HepG2 (cell line): ENCODE data around the gene TSTD2. TPM values are rescaled to one million over a fixed set of nuclear protein-coding genes. Genes with fewer than 3 reads are reported as not detected.

Source experiments
- CREB1 ChIP-seq, 2 experiments: fragments of 450-650 bp in 1 of 2; IDR thresholded peaks; 2 replicates each; pipeline ENCODE4 v1.6.1; 2016 to 2017; ENCODE audit warnings: control low read depth in 1 of 2, mild to moderate bottlenecking in 1 of 2, missing compliant biosample characterization in 1 of 2, missing genetic modification characterization in 1 of 2
- HNF4G ChIP-seq, 2 experiments: sonication (generic) in 1 of 2; formaldehyde crosslinking in 1 of 2; IDR thresholded peaks; 2 replicates each; pipeline versions ENCODE4 v1.4.0 to v1.6.1; 2011 to 2020; ENCODE audit warnings: borderline replicate concordance in 2 of 2, low read depth in 2 of 2, mild to moderate bottlenecking in 2 of 2, low read length in 1 of 2, missing genetic modification reagents in 1 of 2, moderate library complexity in 1 of 2
- HNRNPLL ChIP-seq: fragments of 200-400 bp; formaldehyde crosslinking; IDR thresholded peaks from 2 replicates; pipeline ENCODE4 v1.6.1; 2017; ENCODE audit warnings: mild to moderate bottlenecking, low read depth, low read length; ENCODE audit not compliant: poor library complexity, severe bottlenecking
- KMT2B ChIP-seq: IDR thresholded peaks from 2 replicates; pipeline ENCODE4 v1.6.1; 2016; ENCODE audit warnings: missing genetic modification reagents, missing compliant biosample characterization
- MAX ChIP-seq: IDR thresholded peaks from 2 replicates; pipeline ENCODE4 v1.6.1; 2012; ENCODE audit warnings: inconsistent platforms
- NCOA1 ChIP-seq: sonication (generic); formaldehyde crosslinking; IDR thresholded peaks from 2 replicates; pipeline ENCODE4 v1.9.0; 2021; ENCODE audit warnings: missing genetic modification reagents
- PAWR ChIP-seq: sonication (generic); formaldehyde crosslinking; IDR thresholded peaks from 2 replicates; pipeline ENCODE4 v1.4.0; 2020; ENCODE audit warnings: missing genetic modification reagents, mild to moderate bottlenecking, borderline replicate concordance
- RARG ChIP-seq: sonication (generic); formaldehyde crosslinking; IDR thresholded peaks from 2 replicates; pipeline ENCODE4 v1.4.0; 2020; ENCODE audit warnings: low read depth, mild to moderate bottlenecking, missing genetic modification reagents
- RERE ChIP-seq: IDR thresholded peaks from 2 replicates; pipeline ENCODE4 v1.6.1; 2016; ENCODE audit warnings: low read depth, missing genetic modification reagents, missing compliant biosample characterization
- RFX1 ChIP-seq: fragments of 450-650 bp; IDR thresholded peaks from 2 replicates; pipeline ENCODE4 v1.6.1; 2017
- SP1 ChIP-seq, 2 experiments: fragments of 450-650 bp in 1 of 2; sonication (generic) in 1 of 2; formaldehyde crosslinking in 1 of 2; IDR thresholded peaks; 2 replicates each; pipeline versions ENCODE4 v1.4.0 to v1.6.1; 2016 to 2020; ENCODE audit warnings: missing genetic modification reagents in 1 of 2
- TEAD3 ChIP-seq: optimal IDR thresholded peaks from 2 replicates; pipeline ENCODE3; 2016; ENCODE audit warnings: borderline replicate concordance
- ZFAT ChIP-seq: sonication (generic); formaldehyde crosslinking; conservative IDR thresholded peaks from 2 replicates; pipeline ENCODE4 v1.8.1; 2023; ENCODE audit warnings: missing genetic modification reagents, inconsistent platforms
- ZMAT3 ChIP-seq: sonication (generic); formaldehyde crosslinking; conservative IDR thresholded peaks from 2 replicates; pipeline ENCODE4 v1.7.0; 2021; ENCODE audit warnings: missing genetic modification reagents
- ZNF136 ChIP-seq: sonication (generic); formaldehyde crosslinking; IDR thresholded peaks from 2 replicates; pipeline ENCODE4 v1.8.1; 2022; ENCODE audit warnings: low read depth, mild to moderate bottlenecking, moderate library complexity, missing genetic modification reagents
- ZNF224 ChIP-seq: sonication (generic); formaldehyde crosslinking; IDR thresholded peaks from 2 replicates; pipeline ENCODE4 v1.5.0; 2020; ENCODE audit warnings: mild to moderate bottlenecking, missing genetic modification reagents
- ZNF333 ChIP-seq: sonication (generic); formaldehyde crosslinking; IDR thresholded peaks from 2 replicates; pipeline ENCODE4 v1.4.0; 2020; ENCODE audit warnings: mild to moderate bottlenecking, missing genetic modification reagents, borderline replicate concordance
- ZNF674 ChIP-seq: sonication (generic); formaldehyde crosslinking; IDR thresholded peaks from 2 replicates; pipeline ENCODE4 v1.5.0; 2020; ENCODE audit warnings: low read depth, mild to moderate bottlenecking, missing genetic modification reagents
- polyA plus RNA-seq, 8 experiments: library from polyadenylated mRNA; depleted of rRNA in 3 of 8; stranded (reverse) in 7 of 8; unstranded in 1 of 8; fragments of >200 nt; fragmentation: Illumina TruSeq in 4 of 8; extraction: Trizol in 4 of 8; gene quantifications; 2 replicates each; pipeline versions ENCODE4 v1.2.1 to v1.2.3, GENCODE V29; 2011 to 2016; ENCODE audit warnings: low read depth in 4 of 8, missing spikeins in 1 of 8, mixed read lengths in 1 of 8; ENCODE audit not compliant: insufficient read depth in 1 of 8
- total RNA-seq, 5 experiments: library from RNA; depleted of rRNA; stranded (reverse); fragments of >200 nt; fragmentation: Illumina TruSeq; extraction: Trizol; gene quantifications; 2 replicates each; pipeline ENCODE4 v1.2.3, GENCODE V29; 2016; ENCODE audit warnings: low read depth in 1 of 5
- TF ChIP-seq, protein P1 (sequence below): IDR thresholded peaks from 2 replicates; pipeline ENCODE4 v1.6.1; 2016; ENCODE audit warnings: missing compliant biosample characterization, missing genetic modification reagents, borderline replicate concordance
- TF ChIP-seq, protein P2 (sequence below): sonication (generic); formaldehyde crosslinking; IDR thresholded peaks from 2 replicates; pipeline ENCODE4 v1.4.0; 2020; ENCODE audit warnings: mild to moderate bottlenecking, missing genetic modification reagents

The TSTD2 gene
- total and polyA plus RNA-seq, 2 of the 13 experiments (the other 11 are each of a cell fraction or from before 2014, with no cell fraction given): 16.0 to 23.1 TPM

DNA sequence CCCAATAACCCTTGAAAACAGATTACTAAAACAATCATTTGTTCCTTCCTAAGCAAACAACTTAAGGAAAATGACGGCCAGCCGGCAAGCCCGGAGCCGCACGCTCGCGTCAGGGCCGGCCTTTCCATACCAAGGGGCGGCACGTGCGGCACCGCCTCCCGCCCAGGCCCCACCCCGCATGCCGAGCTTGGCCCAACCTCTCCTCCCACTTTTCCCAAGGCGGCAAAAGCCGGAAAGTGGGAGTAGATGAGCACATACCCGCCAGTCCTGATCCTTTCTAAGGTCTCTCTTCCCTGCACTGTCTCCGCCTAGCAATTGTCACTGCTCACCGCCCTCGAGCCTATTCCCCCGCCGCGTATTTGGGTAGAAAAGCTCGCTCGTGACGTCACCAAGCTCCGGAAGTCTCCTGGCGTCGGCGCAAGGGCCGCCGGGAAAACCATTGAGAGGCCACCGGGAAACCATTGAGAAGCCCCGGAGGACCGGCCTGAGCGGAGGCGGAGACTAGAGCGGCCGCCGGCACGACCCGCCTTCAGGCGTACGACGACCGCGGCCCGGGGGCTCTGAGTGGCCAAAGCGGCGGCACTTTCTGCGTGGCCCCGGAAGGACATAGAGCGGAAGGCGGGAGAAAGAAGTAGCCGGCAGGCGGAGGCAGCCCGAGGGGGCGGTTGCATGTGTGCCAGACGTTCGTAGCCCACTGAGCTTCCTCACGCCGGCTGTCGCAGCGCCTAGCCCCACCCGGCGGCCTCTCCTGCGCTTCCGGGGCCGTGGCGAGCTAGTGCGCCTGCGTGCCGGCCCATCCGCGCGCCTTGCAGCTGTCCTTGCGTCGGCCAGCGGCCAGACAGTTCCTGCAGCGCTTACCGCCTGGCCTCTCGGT is at the start of gene TSTD2, which contains the start of gene NCBP1 (continued):
- TF ChIP-seq TEAD3 (CRISPR knock-in tag): peak; percentile 75
- no peak for TF ChIP-seq ZNF333 (CRISPR knock-in tag)
- peak; percentile 96 for TF ChIP-seq KMT2B
- TF ChIP-seq ZNF136 (CRISPR knock-in tag): 0 out of 2 replicates have a peak, but pooled peaks have one; percentile 23
- peak; percentile 100 for TF ChIP-seq CREB1 (IDR thresholded peaks at IDR 0.05)
- TF ChIP-seq CREB1 (CRISPR knock-in tag; IDR thresholded peaks at IDR 0.05): peak; percentile 96
- TF ChIP-seq NCOA1 (CRISPR knock-in tag): peak; percentile 51; the same call in 1 of the 2 replicates
- no peak for TF ChIP-seq RERE (CRISPR knock-in tag)
- peak; percentile 83 for TF ChIP-seq MAX
- TF ChIP-seq ZFAT (CRISPR knock-in tag): 0 out of 2 replicates have a peak, but pooled peaks have one; percentile 19
- TF ChIP-seq RFX1: no peak
- peak; percentile 95 for TF ChIP-seq ZMAT3
- peak; percentile 12; the same call in 1 of the 2 replicates for TF ChIP-seq HNF4G (IDR thresholded peaks at IDR 0.05; ENCODE audit: borderline replicate concordance, low read depth, low read length)
- no peak; the same call in 1 of the 2 replicates for TF ChIP-seq HNF4G (CRISPR knock-in tag; IDR thresholded peaks at IDR 0.05; ENCODE audit: borderline replicate concordance, low read depth)
- TF ChIP-seq HNRNPLL: peak; percentile 95
- TF ChIP-seq SP1 (IDR thresholded peaks at IDR 0.05): no peak
- peak; percentile 66 for TF ChIP-seq SP1 (CRISPR knock-in tag; IDR thresholded peaks at IDR 0.05)
- no peak for TF ChIP-seq RARG (CRISPR knock-in tag)
- no peak for TF ChIP-seq ZNF674 (CRISPR knock-in tag)
- TF ChIP-seq PAWR (CRISPR knock-in tag): no peak
- TF ChIP-seq ZNF224 (CRISPR knock-in tag): no peak; the same call in 1 of the 2 replicates
- TF ChIP-seq, protein P1, sequence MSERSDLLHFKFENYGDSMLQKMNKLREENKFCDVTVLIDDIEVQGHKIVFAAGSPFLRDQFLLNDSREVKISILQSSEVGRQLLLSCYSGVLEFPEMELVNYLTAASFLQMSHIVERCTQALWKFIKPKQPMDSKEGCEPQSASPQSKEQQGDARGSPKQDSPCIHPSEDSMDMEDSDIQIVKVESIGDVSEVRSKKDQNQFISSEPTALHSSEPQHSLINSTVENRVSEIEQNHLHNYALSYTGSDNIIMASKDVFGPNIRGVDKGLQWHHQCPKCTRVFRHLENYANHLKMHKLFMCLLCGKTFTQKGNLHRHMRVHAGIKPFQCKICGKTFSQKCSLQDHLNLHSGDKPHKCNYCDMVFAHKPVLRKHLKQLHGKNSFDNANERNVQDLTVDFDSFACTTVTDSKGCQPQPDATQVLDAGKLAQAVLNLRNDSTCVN: peak; percentile 78
- TF ChIP-seq, protein P2, sequence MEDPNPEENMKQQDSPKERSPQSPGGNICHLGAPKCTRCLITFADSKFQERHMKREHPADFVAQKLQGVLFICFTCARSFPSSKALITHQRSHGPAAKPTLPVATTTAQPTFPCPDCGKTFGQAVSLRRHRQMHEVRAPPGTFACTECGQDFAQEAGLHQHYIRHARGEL (CRISPR knock-in tag): 0 out of 2 replicates have a peak, but pooled peaks have one; percentile 16
